OCI-LY7 (cell line): ENCODE results near the gene SASH1. TPM values are rescaled to one million over a fixed set of nuclear protein-coding genes. Genes with fewer than 3 reads are reported as not detected.

Experiments used
- BruUV-seq: library from RNA; stranded (reverse); fragments of 400-500 nt; replicated peaks from 2 replicates; lab custom pipeline; 2021; lab: Mats Ljungman, UMichigan
- CTCF ChIA-PET: fragments of 300-600 bp; sonication (Branson Sonifier 250); formaldehyde crosslinking; loops from one replicate; lab custom pipeline; 2022; ENCODE audit warnings: antibody characterized with exemption; ENCODE audit not compliant: unreplicated experiment; lab: Charles Lee
- POLR2A ChIA-PET: fragments of 300-600 bp; sonication (Branson Sonifier 250); formaldehyde crosslinking; loops from one replicate; lab custom pipeline; 2022; ENCODE audit warnings: antibody characterized with exemption; lab: Charles Lee
- DNase-seq: peaks from one replicate; pipeline ENCODE4 v3.0.0-alpha.2; 2015; ENCODE audit warnings: low spot score
- H2AFZ ChIP-seq: fragments of 200-600 bp; sonication (generic), shearing (Covaris generic); 2 replicates; pipeline ENCODE4 v1.6.1; 2014; ENCODE audit warnings: mild to moderate bottlenecking, antibody characterized with exemption, low read length, moderate library complexity
- H3K27ac ChIP-seq: fragments of 200-600 bp; sonication (generic); 2 replicates; pipeline ENCODE4 v1.5.1; 2014; ENCODE audit warnings: mixed run types, low read depth, mild to moderate bottlenecking, moderate library complexity, low read length, inconsistent platforms; ENCODE audit not compliant: poor library complexity, severe bottlenecking
- H3K36me3 ChIP-seq: fragments of 200-600 bp; sonication (generic); 2 replicates; pipeline ENCODE4 v1.6.1; 2014; ENCODE audit warnings: mild to moderate bottlenecking, antibody characterized with exemption, low read length, moderate library complexity, mixed read lengths; ENCODE audit not compliant: insufficient read depth
- H3K4me1 ChIP-seq: fragments of 200-600 bp; sonication (generic); 2 replicates; pipeline ENCODE4 v1.5.1; 2014; ENCODE audit warnings: mild to moderate bottlenecking, low read length; ENCODE audit not compliant: insufficient read depth, poor library complexity, severe bottlenecking
- H3K4me2 ChIP-seq: fragments of 200-600 bp; sonication (generic); 2 replicates; pipeline ENCODE4 v1.6.1; 2014; ENCODE audit warnings: mild to moderate bottlenecking, low read length
- H3K4me3 ChIP-seq: fragments of 200-600 bp; sonication (generic); 2 replicates; pipeline ENCODE4 v1.5.1; 2014; ENCODE audit warnings: mild to moderate bottlenecking, low read depth, low read length; ENCODE audit not compliant: poor library complexity, severe bottlenecking
- H3K79me2 ChIP-seq: fragments of 200-600 bp; sonication (generic); 2 replicates; pipeline ENCODE4 v1.6.1; 2016; ENCODE audit warnings: low read depth, mild to moderate bottlenecking, low read length, moderate library complexity, mixed read lengths; ENCODE audit not compliant: insufficient read depth
- H3K9me2 ChIP-seq: fragments of 200-600 bp; sonication (generic); 2 replicates; pipeline ENCODE4 v1.6.1; 2016; ENCODE audit warnings: mild to moderate bottlenecking, low read length, mixed read lengths; ENCODE audit not compliant: insufficient read depth
- H3K9me3 ChIP-seq: fragments of 200-600 bp; sonication (generic); 2 replicates; pipeline ENCODE4 v1.6.1; 2014; ENCODE audit warnings: mild to moderate bottlenecking, mixed run types, low read length, mixed read lengths
- H4K20me1 ChIP-seq: fragments of 200-600 bp; sonication (generic); 2 replicates; pipeline ENCODE4 v1.6.1; 2014; ENCODE audit warnings: mild to moderate bottlenecking, antibody characterized with exemption, low read length, moderate library complexity, mixed read lengths; ENCODE audit not compliant: insufficient read depth
- EZH2phosphoT487 ChIP-seq: fragments of 200-600 bp; sonication (generic); IDR thresholded peaks from 2 replicates; pipeline ENCODE4 v1.6.1; 2018; ENCODE audit warnings: low read depth, borderline replicate concordance, mild to moderate bottlenecking, mixed run types, antibody characterized with exemption, low read length, moderate library complexity, mixed read lengths
- intact Hi-C: fragments of 100-400 bp; cut with micrococcal nuclease; formaldehyde crosslinking; loops from one replicate; pipeline ENCODE4 v1.10.0; 2022; ENCODE audit not compliant: unreplicated experiment
- total RNA-seq, 2 experiments: library from RNA; depleted of rRNA in 1 of 2; stranded (reverse); fragments of >200 nt in 1 of 2; shearing (Covaris generic) in 1 of 2; gene quantifications; 2 replicates each; pipeline ENCODE4 v1.2.3, GENCODE V29; 2014 to 2022
- TF ChIP-seq, protein P1 (sequence below): fragments of 200-600 bp; sonication (generic); conservative IDR thresholded peaks from 2 replicates; pipeline ENCODE4 v1.5.1; 2014; ENCODE audit warnings: mild to moderate bottlenecking, antibody characterized with exemption, low read length, moderate library complexity, mixed read lengths

The SASH1 gene
- total RNA-seq, 2 experiments from 2014 or later = not detected

- no peaks in the 10 kb centered on the region for H3K9me2 ChIP-seq
- no peak overlapping the region for H3K4me3 ChIP-seq
- no peaks in the 10 kb centered on the region for H3K36me3 ChIP-seq
- intact Hi-C loops = no loop called here
- ChIA-PET CTCF (no interaction called here), POLR2A (no interaction called here)
- H3K4me2 ChIP-seq = no peak overlapping the region
- H3K27ac ChIP-seq = no peak overlapping the region
- no peak for DNase-seq
- no peaks in the 10 kb centered on the region for H3K9me3 ChIP-seq
- no peaks in the 10 kb centered on the region for H4K20me1 ChIP-seq
- no TSS peak for BruUV-seq
- H2AFZ ChIP-seq = no peak overlapping the region
- no peaks in the 10 kb centered on the region for H3K79me2 ChIP-seq
- TF ChIP-seq EZH2phosphoT487 = no peak
- TF ChIP-seq, protein P1, sequence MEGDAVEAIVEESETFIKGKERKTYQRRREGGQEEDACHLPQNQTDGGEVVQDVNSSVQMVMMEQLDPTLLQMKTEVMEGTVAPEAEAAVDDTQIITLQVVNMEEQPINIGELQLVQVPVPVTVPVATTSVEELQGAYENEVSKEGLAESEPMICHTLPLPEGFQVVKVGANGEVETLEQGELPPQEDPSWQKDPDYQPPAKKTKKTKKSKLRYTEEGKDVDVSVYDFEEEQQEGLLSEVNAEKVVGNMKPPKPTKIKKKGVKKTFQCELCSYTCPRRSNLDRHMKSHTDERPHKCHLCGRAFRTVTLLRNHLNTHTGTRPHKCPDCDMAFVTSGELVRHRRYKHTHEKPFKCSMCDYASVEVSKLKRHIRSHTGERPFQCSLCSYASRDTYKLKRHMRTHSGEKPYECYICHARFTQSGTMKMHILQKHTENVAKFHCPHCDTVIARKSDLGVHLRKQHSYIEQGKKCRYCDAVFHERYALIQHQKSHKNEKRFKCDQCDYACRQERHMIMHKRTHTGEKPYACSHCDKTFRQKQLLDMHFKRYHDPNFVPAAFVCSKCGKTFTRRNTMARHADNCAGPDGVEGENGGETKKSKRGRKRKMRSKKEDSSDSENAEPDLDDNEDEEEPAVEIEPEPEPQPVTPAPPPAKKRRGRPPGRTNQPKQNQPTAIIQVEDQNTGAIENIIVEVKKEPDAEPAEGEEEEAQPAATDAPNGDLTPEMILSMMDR = no peak
- no peaks in the 10 kb centered on the region for H3K4me1 ChIP-seq
These were observed 5.7 kb downstream of the SASH1 start for GRCh38 chr6:148348335-148348734.

DNA sequence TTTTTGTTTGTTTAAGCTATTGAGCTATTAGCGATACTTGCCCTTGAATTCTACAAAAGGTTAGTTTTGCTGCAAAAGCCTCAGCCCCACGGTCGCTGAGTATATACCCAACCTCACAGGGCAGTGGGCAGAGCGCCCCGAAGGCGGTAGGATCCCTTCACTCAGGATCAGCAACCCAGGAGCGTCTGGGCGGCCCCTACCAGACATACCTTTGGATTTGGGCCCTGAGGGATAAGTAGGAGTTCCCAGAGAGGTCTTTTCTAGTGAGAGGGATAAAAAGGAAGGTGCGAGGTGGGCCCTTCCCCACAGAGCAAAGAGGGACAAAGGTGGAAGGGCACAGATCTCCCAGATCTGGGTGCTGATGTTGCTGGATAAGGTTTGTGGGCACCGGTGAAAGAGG is 6.1 kb downstream of the SASH1 start:
- BruUV-seq = no TSS peak
- intact Hi-C loops = no loop called here
- Histone ChIP-seq H4K20me1 (no peaks in the 10 kb centered on the region), H3K9me2 (no peaks in the 10 kb centered on the region), H3K36me3 (no peaks in the 10 kb centered on the region), H3K79me2 (no peaks in the 10 kb centered on the region), H3K4me2 (no peak overlapping the region), H3K27ac (no peak overlapping the region), H2AFZ (no peak overlapping the region), H3K9me3 (no peaks in the 10 kb centered on the region), H3K4me3 (no peak overlapping the region), H3K4me1 (no peaks in the 10 kb centered on the region)
- POLR2A ChIA-PET = no interaction called here
- CTCF ChIA-PET = no interaction called here
- DNase-seq = no peak
- TF ChIP-seq, protein P1 = no peak
- TF ChIP-seq EZH2phosphoT487 = no peak

DNA sequence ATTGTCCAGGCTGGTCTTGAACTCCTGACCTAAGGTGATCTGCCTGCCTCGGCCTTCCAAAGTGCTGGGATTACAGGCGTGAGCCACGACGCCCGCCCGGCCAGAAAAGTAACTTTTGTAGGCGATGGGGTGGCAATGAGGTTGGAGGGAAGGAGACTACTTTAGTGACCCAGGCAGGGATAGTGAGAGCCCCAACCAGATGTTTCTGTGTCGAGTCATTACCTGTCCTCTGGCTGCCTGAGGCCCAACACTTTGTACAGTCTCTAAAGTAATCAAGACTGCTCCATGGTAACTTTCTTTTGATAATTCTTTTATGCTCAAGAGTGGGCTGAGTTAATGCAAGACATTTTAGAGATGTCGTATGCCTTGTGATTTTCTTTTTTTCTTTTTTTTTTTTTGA is 6.8 kb downstream of the SASH1 start:
- CTCF ChIA-PET = no interaction called here
- Histone ChIP-seq H3K9me2 (no peaks in the 10 kb centered on the region), H3K4me3 (no peak overlapping the region), H3K9me3 (no peaks in the 10 kb centered on the region), H3K4me2 (no peak overlapping the region), H3K36me3 (no peaks in the 10 kb centered on the region), H2AFZ (no peak overlapping the region), H3K27ac (no peak overlapping the region), H3K4me1 (no peaks in the 10 kb centered on the region), H3K79me2 (no peaks in the 10 kb centered on the region), H4K20me1 (no peaks in the 10 kb centered on the region)
- POLR2A ChIA-PET = no interaction called here
- intact Hi-C loops = no loop called here
- no peak for DNase-seq
- no TSS peak for BruUV-seq
- TF ChIP-seq EZH2phosphoT487 = no peak
- TF ChIP-seq, protein P1 = no peak
